Measurements from ENCODE around the gene EPHB2. TPM values are rescaled to one million over a fixed set of nuclear protein-coding genes. Genes with fewer than 3 reads are reported as not detected.

The EPHB2 gene
- total and polyA plus RNA-seq, 2 of the 13 experiments (the other 11 are each of a cell fraction or from before 2014, with no cell fraction given), result 0.03 to 0.11 TPM

DNA sequence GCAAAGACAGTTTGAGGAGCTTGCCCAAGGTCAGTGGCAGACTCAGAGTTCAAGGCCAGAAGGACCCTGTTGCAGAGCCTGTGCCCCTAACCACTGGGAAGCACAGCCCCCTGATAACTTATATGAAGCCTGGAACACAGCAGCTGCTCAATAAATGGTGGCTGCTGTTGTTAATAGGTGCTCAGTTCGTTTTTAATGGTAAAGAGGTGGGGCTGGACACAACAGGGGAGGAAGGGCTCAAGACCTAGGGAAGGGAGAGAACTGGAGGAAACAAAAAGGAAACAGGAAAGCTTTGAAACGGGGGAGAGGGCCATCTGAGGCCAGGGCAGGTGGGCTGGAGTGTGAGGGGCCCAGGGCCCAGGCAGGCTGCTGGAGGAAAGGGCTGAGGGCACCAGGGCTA, 136.6 kb downstream of the EPHB2 start (continued):
- TF ChIP-seq, protein P1, sequence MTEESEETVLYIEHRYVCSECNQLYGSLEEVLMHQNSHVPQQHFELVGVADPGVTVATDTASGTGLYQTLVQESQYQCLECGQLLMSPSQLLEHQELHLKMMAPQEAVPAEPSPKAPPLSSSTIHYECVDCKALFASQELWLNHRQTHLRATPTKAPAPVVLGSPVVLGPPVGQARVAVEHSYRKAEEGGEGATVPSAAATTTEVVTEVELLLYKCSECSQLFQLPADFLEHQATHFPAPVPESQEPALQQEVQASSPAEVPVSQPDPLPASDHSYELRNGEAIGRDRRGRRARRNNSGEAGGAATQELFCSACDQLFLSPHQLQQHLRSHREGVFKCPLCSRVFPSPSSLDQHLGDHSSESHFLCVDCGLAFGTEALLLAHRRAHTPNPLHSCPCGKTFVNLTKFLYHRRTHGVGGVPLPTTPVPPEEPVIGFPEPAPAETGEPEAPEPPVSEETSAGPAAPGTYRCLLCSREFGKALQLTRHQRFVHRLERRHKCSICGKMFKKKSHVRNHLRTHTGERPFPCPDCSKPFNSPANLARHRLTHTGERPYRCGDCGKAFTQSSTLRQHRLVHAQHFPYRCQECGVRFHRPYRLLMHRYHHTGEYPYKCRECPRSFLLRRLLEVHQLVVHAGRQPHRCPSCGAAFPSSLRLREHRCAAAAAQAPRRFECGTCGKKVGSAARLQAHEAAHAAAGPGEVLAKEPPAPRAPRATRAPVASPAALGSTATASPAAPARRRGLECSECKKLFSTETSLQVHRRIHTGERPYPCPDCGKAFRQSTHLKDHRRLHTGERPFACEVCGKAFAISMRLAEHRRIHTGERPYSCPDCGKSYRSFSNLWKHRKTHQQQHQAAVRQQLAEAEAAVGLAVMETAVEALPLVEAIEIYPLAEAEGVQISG (CRISPR knock-in tag; IDR thresholded peaks at IDR 0.05), result no peak
- TF ChIP-seq, protein P2, sequence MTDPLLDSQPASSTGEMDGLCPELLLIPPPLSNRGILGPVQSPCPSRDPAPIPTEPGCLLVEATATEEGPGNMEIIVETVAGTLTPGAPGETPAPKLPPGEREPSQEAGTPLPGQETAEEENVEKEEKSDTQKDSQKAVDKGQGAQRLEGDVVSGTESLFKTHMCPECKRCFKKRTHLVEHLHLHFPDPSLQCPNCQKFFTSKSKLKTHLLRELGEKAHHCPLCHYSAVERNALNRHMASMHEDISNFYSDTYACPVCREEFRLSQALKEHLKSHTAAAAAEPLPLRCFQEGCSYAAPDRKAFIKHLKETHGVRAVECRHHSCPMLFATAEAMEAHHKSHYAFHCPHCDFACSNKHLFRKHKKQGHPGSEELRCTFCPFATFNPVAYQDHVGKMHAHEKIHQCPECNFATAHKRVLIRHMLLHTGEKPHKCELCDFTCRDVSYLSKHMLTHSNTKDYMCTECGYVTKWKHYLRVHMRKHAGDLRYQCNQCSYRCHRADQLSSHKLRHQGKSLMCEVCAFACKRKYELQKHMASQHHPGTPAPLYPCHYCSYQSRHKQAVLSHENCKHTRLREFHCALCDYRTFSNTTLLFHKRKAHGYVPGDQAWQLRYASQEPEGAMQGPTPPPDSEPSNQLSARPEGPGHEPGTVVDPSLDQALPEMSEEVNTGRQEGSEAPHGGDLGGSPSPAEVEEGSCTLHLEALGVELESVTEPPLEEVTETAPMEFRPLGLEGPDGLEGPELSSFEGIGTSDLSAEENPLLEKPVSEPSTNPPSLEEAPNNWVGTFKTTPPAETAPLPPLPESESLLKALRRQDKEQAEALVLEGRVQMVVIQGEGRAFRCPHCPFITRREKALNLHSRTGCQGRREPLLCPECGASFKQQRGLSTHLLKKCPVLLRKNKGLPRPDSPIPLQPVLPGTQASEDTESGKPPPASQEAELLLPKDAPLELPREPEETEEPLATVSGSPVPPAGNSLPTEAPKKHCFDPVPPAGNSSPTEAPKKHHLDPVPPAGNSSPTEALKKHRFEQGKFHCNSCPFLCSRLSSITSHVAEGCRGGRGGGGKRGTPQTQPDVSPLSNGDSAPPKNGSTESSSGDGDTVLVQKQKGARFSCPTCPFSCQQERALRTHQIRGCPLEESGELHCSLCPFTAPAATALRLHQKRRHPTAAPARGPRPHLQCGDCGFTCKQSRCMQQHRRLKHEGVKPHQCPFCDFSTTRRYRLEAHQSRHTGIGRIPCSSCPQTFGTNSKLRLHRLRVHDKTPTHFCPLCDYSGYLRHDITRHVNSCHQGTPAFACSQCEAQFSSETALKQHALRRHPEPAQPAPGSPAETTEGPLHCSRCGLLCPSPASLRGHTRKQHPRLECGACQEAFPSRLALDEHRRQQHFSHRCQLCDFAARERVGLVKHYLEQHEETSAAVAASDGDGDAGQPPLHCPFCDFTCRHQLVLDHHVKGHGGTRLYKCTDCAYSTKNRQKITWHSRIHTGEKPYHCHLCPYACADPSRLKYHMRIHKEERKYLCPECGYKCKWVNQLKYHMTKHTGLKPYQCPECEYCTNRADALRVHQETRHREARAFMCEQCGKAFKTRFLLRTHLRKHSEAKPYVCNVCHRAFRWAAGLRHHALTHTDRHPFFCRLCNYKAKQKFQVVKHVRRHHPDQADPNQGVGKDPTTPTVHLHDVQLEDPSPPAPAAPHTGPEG (CRISPR knock-in tag; IDR thresholded peaks at IDR 0.05), result no peak
- TF ChIP-seq NR2F6 (IDR thresholded peaks at IDR 0.05), result no peak
- TF ChIP-seq NR2F6 (CRISPR knock-in tag; IDR thresholded peaks at IDR 0.05), result no peak
- TF ChIP-seq, protein P3, sequence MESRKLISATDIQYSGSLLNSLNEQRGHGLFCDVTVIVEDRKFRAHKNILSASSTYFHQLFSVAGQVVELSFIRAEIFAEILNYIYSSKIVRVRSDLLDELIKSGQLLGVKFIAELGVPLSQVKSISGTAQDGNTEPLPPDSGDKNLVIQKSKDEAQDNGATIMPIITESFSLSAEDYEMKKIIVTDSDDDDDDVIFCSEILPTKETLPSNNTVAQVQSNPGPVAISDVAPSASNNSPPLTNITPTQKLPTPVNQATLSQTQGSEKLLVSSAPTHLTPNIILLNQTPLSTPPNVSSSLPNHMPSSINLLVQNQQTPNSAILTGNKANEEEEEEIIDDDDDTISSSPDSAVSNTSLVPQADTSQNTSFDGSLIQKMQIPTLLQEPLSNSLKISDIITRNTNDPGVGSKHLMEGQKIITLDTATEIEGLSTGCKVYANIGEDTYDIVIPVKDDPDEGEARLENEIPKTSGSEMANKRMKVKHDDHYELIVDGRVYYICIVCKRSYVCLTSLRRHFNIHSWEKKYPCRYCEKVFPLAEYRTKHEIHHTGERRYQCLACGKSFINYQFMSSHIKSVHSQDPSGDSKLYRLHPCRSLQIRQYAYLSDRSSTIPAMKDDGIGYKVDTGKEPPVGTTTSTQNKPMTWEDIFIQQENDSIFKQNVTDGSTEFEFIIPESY (CRISPR knock-in tag; IDR thresholded peaks at IDR 0.05), result no peak
- no peak for TF ChIP-seq YEATS2 (CRISPR knock-in tag; IDR thresholded peaks at IDR 0.05; ENCODE audit: borderline replicate concordance)
- no peak for TF ChIP-seq ZFP36 (IDR thresholded peaks at IDR 0.05; ENCODE audit: borderline replicate concordance, low read depth, low read length, partially characterized antibody)
- TF ChIP-seq, protein P4, sequence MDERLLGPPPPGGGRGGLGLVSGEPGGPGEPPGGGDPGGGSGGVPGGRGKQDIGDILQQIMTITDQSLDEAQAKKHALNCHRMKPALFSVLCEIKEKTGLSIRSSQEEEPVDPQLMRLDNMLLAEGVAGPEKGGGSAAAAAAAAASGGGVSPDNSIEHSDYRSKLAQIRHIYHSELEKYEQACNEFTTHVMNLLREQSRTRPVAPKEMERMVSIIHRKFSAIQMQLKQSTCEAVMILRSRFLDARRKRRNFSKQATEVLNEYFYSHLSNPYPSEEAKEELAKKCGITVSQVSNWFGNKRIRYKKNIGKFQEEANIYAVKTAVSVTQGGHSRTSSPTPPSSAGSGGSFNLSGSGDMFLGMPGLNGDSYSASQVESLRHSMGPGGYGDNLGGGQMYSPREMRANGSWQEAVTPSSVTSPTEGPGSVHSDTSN (CRISPR knock-in tag; IDR thresholded peaks at IDR 0.05), result no peak

Measured in HepG2 (cell line).